ENCODE measurements around the gene IL37.
A peak's percentile ranks its signal among the peaks of the same experiment; 100 is the strongest.

Gene IL37, protein sequence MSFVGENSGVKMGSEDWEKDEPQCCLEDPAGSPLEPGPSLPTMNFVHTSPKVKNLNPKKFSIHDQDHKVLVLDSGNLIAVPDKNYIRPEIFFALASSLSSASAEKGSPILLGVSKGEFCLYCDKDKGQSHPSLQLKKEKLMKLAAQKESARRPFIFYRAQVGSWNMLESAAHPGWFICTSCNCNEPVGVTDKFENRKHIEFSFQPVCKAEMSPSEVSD

GRCh38 chr2:112910865-112911264, at the start of gene IL37:
IL37 (plus strand) TSS chr2:112911165; CDS start chr2:112913013, 1,848 bp downstream.
- no peak for DNase-seq (ENCODE audit: low read depth)

DNA sequence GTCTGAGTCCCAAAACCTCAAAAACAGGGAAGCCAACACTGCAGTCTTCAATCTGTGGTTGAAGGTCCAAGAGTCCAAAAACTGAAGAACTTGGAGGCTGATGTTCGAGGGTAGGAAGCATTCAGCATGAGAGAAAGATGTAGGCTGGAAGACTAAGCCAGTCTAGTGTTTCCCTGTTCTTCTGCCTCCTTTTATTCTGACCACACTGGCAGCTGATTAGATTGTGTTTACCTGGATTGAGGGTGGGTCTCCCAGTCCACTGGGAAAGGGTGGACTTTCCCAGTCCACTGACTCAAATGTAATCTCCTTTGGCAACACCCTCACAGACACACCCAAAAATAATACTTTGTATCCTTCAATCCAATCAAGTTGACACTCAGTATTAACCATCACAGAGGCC, 46.9 kb upstream of the IL37 start:
- DNase-seq (ENCODE audit: low read depth): no peak

DNA sequence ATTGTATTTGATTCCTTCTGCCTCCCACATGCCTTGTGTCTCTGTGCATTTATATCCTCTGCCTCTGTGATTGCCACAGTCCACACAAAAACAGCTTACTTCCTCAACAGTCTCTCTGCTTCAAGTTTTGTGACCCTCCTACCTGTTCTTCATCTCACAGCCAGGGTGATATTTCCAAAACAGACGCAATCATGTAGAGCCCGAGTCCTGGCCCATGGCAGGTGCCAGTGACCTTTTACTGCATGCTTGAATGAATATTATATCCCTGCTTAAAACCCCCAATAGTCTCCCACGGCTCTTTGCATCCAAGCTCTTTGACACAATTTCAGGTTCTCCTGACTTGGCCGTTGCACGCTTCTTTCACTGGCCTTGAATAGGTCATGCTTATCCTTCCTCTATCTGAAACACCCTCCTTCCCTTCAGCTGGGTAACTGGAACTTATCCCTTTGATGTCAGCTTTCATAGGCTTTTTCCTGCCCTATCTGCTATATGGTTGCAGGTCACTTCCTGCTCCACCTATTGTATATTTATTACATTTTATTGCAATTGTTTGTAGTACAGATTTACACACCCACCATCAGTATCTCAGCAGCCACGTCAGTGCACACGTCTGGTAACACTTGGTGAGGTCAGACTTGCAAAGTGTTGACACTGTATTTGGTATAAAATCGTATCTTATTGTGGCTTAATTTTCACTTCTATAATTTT, 44.7 kb upstream of the IL37 start:
- DNase-seq (ENCODE audit: low read depth): no peak

- DNase-seq (ENCODE audit: low read depth): no peak
These were observed 43.0 kb upstream of the IL37 start for GRCh38 chr2:112867701-112868631.

DNA sequence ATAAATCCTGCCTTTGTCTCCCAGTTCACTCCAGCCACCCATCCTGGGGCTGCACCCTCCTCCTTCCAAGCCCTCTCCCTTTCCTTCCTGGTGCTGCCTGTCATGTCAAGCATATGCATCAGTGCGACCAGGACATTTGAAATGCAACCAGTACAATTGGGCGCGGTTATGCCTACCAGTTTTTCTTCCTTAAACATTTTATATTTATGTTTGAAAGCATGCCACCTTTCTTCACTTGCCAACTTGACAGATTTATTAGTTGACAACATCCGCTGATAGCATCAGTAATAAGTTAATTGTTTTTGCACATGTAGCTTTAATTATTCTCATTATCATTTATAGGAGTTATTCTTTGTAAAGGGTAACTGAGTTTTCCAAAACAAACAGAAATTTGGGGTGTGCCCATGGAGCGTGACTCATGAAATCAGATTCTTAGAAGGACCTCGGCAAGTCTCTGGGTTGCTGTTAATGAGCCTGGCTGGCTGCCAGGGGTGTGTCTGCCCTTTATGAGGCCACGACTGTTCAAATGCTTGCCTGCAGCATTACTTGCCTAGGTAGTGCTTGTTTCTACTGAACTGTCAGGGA, 41.6 kb upstream of the IL37 start:
- DNase-seq (ENCODE audit: low read depth): no peak

- DNase-seq (ENCODE audit: low read depth): no peak
These were observed 39.8 kb upstream of the IL37 start for GRCh38 chr2:112870841-112871835.

DNA sequence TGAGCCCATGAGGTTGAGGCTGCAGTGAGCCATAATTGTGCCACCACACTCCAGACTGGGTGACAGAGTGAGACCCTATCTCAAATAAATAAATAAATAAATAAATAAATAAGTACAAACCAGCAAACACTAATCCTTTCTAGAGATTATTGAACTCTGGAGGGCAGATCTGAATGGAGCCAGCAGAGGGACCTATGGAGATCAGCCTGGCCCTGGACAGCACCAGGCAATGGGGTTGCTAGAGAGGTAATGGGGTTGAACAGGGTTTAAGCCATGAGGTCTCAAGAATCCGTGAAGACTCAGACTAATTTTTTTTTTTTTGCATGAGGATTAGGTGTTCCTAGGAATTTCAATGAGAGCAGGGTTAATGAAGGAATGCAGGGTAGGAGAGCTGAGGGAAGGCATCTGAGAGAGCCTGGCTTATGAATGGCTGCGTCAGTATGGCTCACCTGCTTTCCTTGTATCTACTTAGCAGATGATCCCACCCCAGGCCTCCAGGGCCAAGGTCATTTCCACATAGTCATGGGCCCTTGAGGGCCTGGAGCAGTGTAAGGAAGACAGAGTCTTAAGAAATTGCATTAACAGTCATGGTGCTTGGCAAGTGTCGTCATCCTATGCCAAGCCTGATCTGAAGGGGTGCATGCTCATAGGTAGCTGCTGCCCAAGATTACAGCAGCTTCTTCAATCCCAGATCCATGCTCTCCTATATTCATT, 34.6 kb upstream of the IL37 start:
- DNase-seq (ENCODE audit: low read depth): no peak

- DNase-seq (ENCODE audit: low read depth): no peak
These were observed 34.0 kb upstream of the IL37 start for GRCh38 chr2:112876971-112877361.

- DNase-seq (ENCODE audit: low read depth): no peak
These were observed 33.5 kb upstream of the IL37 start for GRCh38 chr2:112877423-112877822.

DNA sequence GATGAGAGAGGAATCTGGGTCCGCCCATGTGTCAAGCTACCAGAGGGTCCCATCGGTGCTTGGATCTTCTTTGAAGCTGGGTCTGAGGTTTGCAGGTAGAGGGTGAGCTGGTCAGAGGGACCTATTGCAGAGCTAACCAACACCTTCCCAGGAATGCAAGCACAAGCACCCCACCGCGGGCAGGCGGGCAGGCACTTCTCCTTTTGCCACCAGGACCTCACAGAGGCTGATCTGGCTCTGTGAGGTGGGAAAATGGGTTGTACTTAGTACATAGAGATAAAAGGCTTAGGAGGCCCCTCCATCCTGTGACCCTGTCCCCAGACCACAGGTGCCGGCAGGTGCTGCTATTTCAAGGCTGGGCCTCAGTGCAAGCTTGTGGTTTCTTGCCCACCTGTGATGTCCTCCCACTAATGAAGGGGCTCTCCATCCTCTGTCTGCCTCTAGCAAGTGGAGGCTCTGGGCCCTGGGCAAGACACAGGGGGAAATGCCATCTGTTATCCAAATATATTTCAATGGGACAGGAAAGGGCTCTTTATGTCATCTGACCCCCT, 31.4 kb upstream of the IL37 start:
- no peak for DNase-seq (ENCODE audit: low read depth)

- DNase-seq (ENCODE audit: low read depth): peak; percentile 62
These were observed 30.9 kb upstream of the IL37 start for GRCh38 chr2:112880091-112880531.

GRCh38 chr2:112880696-112881095, 30.3 kb upstream of the IL37 start:
- no peak for DNase-seq (ENCODE audit: low read depth)

- peak; percentile 81 for DNase-seq (ENCODE audit: low read depth)
These were observed 29.6 kb upstream of the IL37 start for GRCh38 chr2:112881217-112881985.

GRCh38 chr2:112883669-112884068, 27.3 kb upstream of the IL37 start:
- no peak for DNase-seq (ENCODE audit: low read depth)

GRCh38 chr2:112884869-112885505, 26.0 kb upstream of the IL37 start:
- DNase-seq (ENCODE audit: low read depth): no peak

DNA sequence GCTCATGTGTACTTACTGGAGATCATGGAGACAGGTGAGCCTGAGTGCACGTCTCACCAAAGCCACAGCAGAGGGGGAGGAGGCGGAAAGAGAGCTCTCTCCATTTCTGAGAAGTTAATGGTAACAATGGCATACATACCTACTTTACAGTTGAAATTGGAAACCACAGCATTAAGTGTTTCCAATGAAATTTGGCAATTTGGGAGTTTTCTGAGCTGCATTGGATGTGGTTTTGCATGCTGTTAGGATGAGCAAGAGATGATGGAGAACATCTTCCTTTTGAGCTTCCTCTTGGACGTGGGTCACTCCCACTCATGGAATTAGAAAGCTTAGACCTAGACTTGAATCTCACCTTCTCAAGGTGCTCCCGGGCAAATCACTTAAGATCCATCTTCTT, 25.5 kb upstream of the IL37 start:
- no peak for DNase-seq (ENCODE audit: low read depth)

GRCh38 chr2:112886291-112886690, 24.7 kb upstream of the IL37 start:
- DNase-seq (ENCODE audit: low read depth): no peak

- DNase-seq (ENCODE audit: low read depth): no peak
These were observed 22.8 kb upstream of the IL37 start for GRCh38 chr2:112887964-112888749.
